Panc1 (cell line): Measurements from ENCODE around the gene TMEM107.

Experiments
- POLR2AphosphoS5 ChIP-seq: IDR thresholded peaks from 2 replicates; pipeline ENCODE4 v1.6.1; 2012; ENCODE audit warnings: mild to moderate bottlenecking, low read depth, low read length, moderate library complexity
- SIN3A ChIP-seq: IDR thresholded peaks from 2 replicates; pipeline ENCODE4 v1.6.1; 2012; ENCODE audit warnings: low read depth, mild to moderate bottlenecking, low read length, moderate library complexity, borderline replicate concordance; ENCODE audit not compliant: insufficient read depth
- TCF7L2 ChIP-seq: IDR thresholded peaks from 2 replicates; pipeline ENCODE4 v1.6.1; 2011; ENCODE audit warnings: mild to moderate bottlenecking, low read depth, low read length, inconsistent platforms
- TF ChIP-seq, protein P1 (sequence below): fragments of 450-650 bp; IDR thresholded peaks from 2 replicates; pipeline ENCODE4 v1.5.1; 2017; ENCODE audit warnings: mild to moderate bottlenecking
- TF ChIP-seq, protein P2 (sequence below), 2 experiments: IDR thresholded peaks; 2 replicates each; pipeline ENCODE4 v1.6.1; 2011 to 2012; ENCODE audit warnings: low read depth in 2 of 2, control low read depth in 1 of 2, low read length in 1 of 2, mild to moderate bottlenecking in 1 of 2, moderate library complexity in 1 of 2; ENCODE audit not compliant: insufficient read depth in 1 of 2

DNA sequence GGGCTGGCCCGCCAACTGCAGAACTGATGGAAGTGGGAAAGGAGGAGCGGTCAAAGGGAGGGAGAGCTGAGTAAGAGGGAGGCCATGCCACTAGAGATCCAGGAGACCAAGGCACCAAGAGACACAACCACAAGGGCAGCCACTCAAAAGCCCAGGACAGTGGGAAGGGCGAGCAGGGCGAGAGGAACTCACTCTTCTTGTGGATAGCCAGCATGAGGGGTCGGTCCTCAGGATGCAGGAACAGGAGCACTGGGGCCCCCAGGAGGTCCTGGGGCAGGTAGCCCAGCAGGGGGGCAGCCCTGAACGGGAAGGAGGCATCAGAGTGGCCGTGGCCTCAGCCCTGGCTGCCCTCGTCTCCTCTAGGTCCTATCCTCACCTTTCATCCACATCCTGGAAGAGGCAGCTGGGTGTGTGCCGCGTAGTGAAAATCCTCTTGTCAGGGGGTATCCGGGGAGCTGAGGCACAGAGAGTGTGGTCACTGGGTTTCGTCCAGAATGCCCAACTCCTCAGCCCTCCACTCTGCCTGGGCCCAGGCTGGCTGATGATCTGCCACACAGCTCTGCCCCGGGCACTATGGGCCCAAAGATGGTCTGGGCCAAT is 28.3 kb downstream of the TMEM107 start:
- TF ChIP-seq, protein P1, sequence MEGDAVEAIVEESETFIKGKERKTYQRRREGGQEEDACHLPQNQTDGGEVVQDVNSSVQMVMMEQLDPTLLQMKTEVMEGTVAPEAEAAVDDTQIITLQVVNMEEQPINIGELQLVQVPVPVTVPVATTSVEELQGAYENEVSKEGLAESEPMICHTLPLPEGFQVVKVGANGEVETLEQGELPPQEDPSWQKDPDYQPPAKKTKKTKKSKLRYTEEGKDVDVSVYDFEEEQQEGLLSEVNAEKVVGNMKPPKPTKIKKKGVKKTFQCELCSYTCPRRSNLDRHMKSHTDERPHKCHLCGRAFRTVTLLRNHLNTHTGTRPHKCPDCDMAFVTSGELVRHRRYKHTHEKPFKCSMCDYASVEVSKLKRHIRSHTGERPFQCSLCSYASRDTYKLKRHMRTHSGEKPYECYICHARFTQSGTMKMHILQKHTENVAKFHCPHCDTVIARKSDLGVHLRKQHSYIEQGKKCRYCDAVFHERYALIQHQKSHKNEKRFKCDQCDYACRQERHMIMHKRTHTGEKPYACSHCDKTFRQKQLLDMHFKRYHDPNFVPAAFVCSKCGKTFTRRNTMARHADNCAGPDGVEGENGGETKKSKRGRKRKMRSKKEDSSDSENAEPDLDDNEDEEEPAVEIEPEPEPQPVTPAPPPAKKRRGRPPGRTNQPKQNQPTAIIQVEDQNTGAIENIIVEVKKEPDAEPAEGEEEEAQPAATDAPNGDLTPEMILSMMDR, result no peak
- no peak for TF ChIP-seq POLR2AphosphoS5
- no peak for TF ChIP-seq SIN3A
- TF ChIP-seq TCF7L2, result no peak
- TF ChIP-seq, protein P2, sequence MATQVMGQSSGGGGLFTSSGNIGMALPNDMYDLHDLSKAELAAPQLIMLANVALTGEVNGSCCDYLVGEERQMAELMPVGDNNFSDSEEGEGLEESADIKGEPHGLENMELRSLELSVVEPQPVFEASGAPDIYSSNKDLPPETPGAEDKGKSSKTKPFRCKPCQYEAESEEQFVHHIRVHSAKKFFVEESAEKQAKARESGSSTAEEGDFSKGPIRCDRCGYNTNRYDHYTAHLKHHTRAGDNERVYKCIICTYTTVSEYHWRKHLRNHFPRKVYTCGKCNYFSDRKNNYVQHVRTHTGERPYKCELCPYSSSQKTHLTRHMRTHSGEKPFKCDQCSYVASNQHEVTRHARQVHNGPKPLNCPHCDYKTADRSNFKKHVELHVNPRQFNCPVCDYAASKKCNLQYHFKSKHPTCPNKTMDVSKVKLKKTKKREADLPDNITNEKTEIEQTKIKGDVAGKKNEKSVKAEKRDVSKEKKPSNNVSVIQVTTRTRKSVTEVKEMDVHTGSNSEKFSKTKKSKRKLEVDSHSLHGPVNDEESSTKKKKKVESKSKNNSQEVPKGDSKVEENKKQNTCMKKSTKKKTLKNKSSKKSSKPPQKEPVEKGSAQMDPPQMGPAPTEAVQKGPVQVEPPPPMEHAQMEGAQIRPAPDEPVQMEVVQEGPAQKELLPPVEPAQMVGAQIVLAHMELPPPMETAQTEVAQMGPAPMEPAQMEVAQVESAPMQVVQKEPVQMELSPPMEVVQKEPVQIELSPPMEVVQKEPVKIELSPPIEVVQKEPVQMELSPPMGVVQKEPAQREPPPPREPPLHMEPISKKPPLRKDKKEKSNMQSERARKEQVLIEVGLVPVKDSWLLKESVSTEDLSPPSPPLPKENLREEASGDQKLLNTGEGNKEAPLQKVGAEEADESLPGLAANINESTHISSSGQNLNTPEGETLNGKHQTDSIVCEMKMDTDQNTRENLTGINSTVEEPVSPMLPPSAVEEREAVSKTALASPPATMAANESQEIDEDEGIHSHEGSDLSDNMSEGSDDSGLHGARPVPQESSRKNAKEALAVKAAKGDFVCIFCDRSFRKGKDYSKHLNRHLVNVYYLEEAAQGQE (IDR thresholded peaks at IDR 0.05; ENCODE audit: insufficient read depth in 1 of 2, low read depth in 2 of 2, low read length in 1 of 2), result no peak
